NT2/D1 (cell line): Measurements from ENCODE around the gene SLC35A4.

Experiments
- SUZ12 ChIP-seq: IDR thresholded peaks from 2 replicates; pipeline ENCODE4 v1.6.1; 2011; ENCODE audit not compliant: insufficient read length, insufficient read depth; ENCODE audit errors: extremely low read depth
- YY1 ChIP-seq: IDR thresholded peaks from 2 replicates; pipeline ENCODE4 v1.6.1; 2011; ENCODE audit not compliant: insufficient read length, insufficient read depth
- ZNF274 ChIP-seq: IDR thresholded peaks from 2 replicates; pipeline ENCODE4 v1.6.1; 2011; ENCODE audit warnings: mild to moderate bottlenecking, low read depth, low read length

DNA sequence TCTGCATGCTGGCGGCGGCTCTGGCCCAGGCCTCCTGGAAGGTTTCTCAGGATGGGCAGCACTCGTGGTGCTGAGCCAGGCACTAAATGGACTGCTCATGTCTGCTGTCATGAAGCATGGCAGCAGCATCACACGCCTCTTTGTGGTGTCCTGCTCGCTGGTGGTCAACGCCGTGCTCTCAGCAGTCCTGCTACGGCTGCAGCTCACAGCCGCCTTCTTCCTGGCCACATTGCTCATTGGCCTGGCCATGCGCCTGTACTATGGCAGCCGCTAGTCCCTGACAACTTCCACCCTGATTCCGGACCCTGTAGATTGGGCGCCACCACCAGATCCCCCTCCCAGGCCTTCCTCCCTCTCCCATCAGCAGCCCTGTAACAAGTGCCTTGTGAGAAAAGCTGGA lies 3.2 kb downstream of the SLC35A4 start:
- TF ChIP-seq ZNF274 = no peak
- no peak for TF ChIP-seq YY1
- TF ChIP-seq SUZ12 = no peak
